SK-N-SH treated with all-trans-retinoic acid at 6 μM for 48 hours (cell line): ENCODE data around the gene CBY1.
A peak's percentile ranks its signal among the peaks of the same experiment; 100 is the strongest.

Experiments used
- ATAC-seq: fragments of 200-7000 bp; cut with Tn5 transposase; 3 replicates; pipeline ENCODE4 v1.9.1; 2020; ENCODE audit warnings: mild to moderate bottlenecking, moderate library complexity
- ARNTL ChIP-seq: fragments of 450-650 bp; formaldehyde crosslinking; IDR thresholded peaks from 2 replicates; pipeline ENCODE4 v1.5.0; 2020; ENCODE audit warnings: low read depth, mild to moderate bottlenecking, moderate library complexity, borderline replicate concordance
- BACH2 ChIP-seq: fragments of 250-450 bp; sonication (Bioruptor Pico); IDR thresholded peaks from 2 replicates; pipeline ENCODE4 v1.9.0; 2021; ENCODE audit warnings: mild to moderate bottlenecking, borderline replicate concordance
- CSDC2 ChIP-seq: fragments of 250-450 bp; sonication (Bioruptor Pico); IDR thresholded peaks from 2 replicates; pipeline ENCODE4 v1.5.0; 2020; ENCODE audit warnings: mild to moderate bottlenecking, moderate library complexity
- CSRNP3 ChIP-seq: fragments of 250-450 bp; sonication (Bioruptor Pico); IDR thresholded peaks from 2 replicates; pipeline ENCODE4 v1.5.1; 2021; ENCODE audit warnings: mild to moderate bottlenecking, moderate library complexity
- ESRRG ChIP-seq: fragments of 250-450 bp; sonication (Bioruptor Pico); IDR thresholded peaks from 2 replicates; pipeline ENCODE4 v1.6.1; 2021; ENCODE audit warnings: mild to moderate bottlenecking
- GLIS3 ChIP-seq: fragments of 250-450 bp; sonication (Bioruptor Pico); IDR thresholded peaks from 2 replicates; pipeline ENCODE4 v1.5.0; 2020; ENCODE audit warnings: mild to moderate bottlenecking, moderate library complexity
- ISL1 ChIP-seq: fragments of 250-450 bp; sonication (Bioruptor Pico); IDR thresholded peaks from 2 replicates; pipeline ENCODE4 v2.1.2; 2022; ENCODE audit warnings: mild to moderate bottlenecking, moderate library complexity
- OSR1 ChIP-seq: fragments of 250-450 bp; sonication (Bioruptor Pico); IDR thresholded peaks from 2 replicates; pipeline ENCODE4 v1.8.0; 2022; ENCODE audit warnings: moderate library complexity, mild to moderate bottlenecking, inconsistent platforms
- PPARA ChIP-seq: fragments of 250-450 bp; sonication (Bioruptor Pico); IDR thresholded peaks from 2 replicates; pipeline ENCODE4 v1.5.0; 2020; ENCODE audit warnings: mild to moderate bottlenecking, borderline replicate concordance
- SNAI2 ChIP-seq: fragments of 250-450 bp; sonication (Bioruptor Pico); IDR thresholded peaks from 2 replicates; pipeline ENCODE4 v1.5.0; 2020; ENCODE audit warnings: mild to moderate bottlenecking, moderate library complexity
- TCF4 ChIP-seq: fragments of 250-450 bp; sonication (Bioruptor Pico); IDR thresholded peaks from 2 replicates; pipeline ENCODE4 v1.8.0; 2021; ENCODE audit warnings: mild to moderate bottlenecking, moderate library complexity, borderline replicate concordance
- TOX ChIP-seq: fragments of 250-450 bp; sonication (Bioruptor Pico); IDR thresholded peaks from 2 replicates; pipeline ENCODE4 v1.8.0; 2021; ENCODE audit warnings: mild to moderate bottlenecking, moderate library complexity, borderline replicate concordance
- TSHZ2 ChIP-seq: fragments of 250-450 bp; sonication (Bioruptor Pico); IDR thresholded peaks from 2 replicates; pipeline ENCODE4 v1.5.0; 2020; ENCODE audit warnings: mild to moderate bottlenecking, moderate library complexity
- ZC3H10 ChIP-seq: fragments of 250-450 bp; sonication (Bioruptor Pico); IDR thresholded peaks from 2 replicates; pipeline ENCODE4 v1.5.1; 2021; ENCODE audit warnings: mild to moderate bottlenecking, moderate library complexity
- ZFP3 ChIP-seq: fragments of 250-450 bp; sonication (Bioruptor Pico); IDR thresholded peaks from 2 replicates; pipeline ENCODE4 v1.5.0; 2020; ENCODE audit warnings: mild to moderate bottlenecking, moderate library complexity
- ZFP30 ChIP-seq: fragments of 450-650 bp; formaldehyde crosslinking; IDR thresholded peaks from 2 replicates; pipeline ENCODE4 v1.5.0; 2022; ENCODE audit warnings: mild to moderate bottlenecking, moderate library complexity
- ZNF565 ChIP-seq: fragments of 450-650 bp; formaldehyde crosslinking; conservative IDR thresholded peaks from 2 replicates; pipeline ENCODE4 v1.5.0; 2020; ENCODE audit warnings: low read depth, mild to moderate bottlenecking, moderate library complexity
- ZNF8 ChIP-seq: fragments of 450-650 bp; formaldehyde crosslinking; IDR thresholded peaks from 2 replicates; pipeline ENCODE4 v1.5.0; 2020; ENCODE audit warnings: mild to moderate bottlenecking, moderate library complexity
- TF ChIP-seq, protein P1 (sequence below): fragments of 250-450 bp; sonication (Bioruptor Pico); IDR thresholded peaks from 2 replicates; pipeline ENCODE4 v1.5.1; 2020; ENCODE audit warnings: low read depth, mild to moderate bottlenecking, moderate library complexity
- TF ChIP-seq, protein P2 (sequence below): fragments of 250-450 bp; sonication (Bioruptor Pico); IDR thresholded peaks from 2 replicates; pipeline ENCODE4 v1.8.0; 2020; ENCODE audit warnings: mild to moderate bottlenecking, moderate library complexity, borderline replicate concordance

The CBY1 gene

GRCh38 chr22:38657045-38657909, 839 bp downstream of the CBY1 start:
- TF ChIP-seq, protein P1, sequence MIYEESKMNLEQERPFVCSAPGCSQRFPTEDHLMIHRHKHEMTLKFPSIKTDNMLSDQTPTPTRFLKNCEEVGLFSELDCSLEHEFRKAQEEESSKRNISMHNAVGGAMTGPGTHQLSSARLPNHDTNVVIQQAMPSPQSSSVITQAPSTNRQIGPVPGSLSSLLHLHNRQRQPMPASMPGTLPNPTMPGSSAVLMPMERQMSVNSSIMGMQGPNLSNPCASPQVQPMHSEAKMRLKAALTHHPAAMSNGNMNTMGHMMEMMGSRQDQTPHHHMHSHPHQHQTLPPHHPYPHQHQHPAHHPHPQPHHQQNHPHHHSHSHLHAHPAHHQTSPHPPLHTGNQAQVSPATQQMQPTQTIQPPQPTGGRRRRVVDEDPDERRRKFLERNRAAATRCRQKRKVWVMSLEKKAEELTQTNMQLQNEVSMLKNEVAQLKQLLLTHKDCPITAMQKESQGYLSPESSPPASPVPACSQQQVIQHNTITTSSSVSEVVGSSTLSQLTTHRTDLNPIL = no peak
- TF ChIP-seq ZNF8 (CRISPR knock-in tag) = no peak
- no peak for TF ChIP-seq ESRRG (CRISPR knock-in tag)
- no peak for TF ChIP-seq TCF4 (CRISPR knock-in tag)
- no peak for TF ChIP-seq ZNF565
- TF ChIP-seq, protein P2, sequence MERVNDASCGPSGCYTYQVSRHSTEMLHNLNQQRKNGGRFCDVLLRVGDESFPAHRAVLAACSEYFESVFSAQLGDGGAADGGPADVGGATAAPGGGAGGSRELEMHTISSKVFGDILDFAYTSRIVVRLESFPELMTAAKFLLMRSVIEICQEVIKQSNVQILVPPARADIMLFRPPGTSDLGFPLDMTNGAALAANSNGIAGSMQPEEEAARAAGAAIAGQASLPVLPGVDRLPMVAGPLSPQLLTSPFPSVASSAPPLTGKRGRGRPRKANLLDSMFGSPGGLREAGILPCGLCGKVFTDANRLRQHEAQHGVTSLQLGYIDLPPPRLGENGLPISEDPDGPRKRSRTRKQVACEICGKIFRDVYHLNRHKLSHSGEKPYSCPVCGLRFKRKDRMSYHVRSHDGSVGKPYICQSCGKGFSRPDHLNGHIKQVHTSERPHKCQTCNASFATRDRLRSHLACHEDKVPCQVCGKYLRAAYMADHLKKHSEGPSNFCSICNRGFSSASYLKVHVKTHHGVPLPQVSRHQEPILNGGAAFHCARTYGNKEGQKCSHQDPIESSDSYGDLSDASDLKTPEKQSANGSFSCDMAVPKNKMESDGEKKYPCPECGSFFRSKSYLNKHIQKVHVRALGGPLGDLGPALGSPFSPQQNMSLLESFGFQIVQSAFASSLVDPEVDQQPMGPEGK (CRISPR knock-in tag) = no peak
- TF ChIP-seq CSDC2 (CRISPR knock-in tag) = no peak
- no peak for TF ChIP-seq SNAI2 (CRISPR knock-in tag)
- no peak for TF ChIP-seq GLIS3
- no peak for TF ChIP-seq OSR1 (CRISPR knock-in tag)
- no peak for TF ChIP-seq ZFP30 (CRISPR knock-in tag)
- no peak for TF ChIP-seq PPARA (CRISPR knock-in tag)
- TF ChIP-seq ZC3H10 (CRISPR knock-in tag) = no peak
- TF ChIP-seq ARNTL (CRISPR knock-in tag) = no peak
- TF ChIP-seq ZFP3 (CRISPR knock-in tag) = no peak
- TF ChIP-seq BACH2 (CRISPR knock-in tag) = no peak
- TF ChIP-seq TOX (CRISPR knock-in tag) = no peak
- TF ChIP-seq CSRNP3 (CRISPR knock-in tag) = no peak
- TF ChIP-seq ISL1 (CRISPR knock-in tag) = no peak
- ATAC-seq = peak; percentile 52

DNA sequence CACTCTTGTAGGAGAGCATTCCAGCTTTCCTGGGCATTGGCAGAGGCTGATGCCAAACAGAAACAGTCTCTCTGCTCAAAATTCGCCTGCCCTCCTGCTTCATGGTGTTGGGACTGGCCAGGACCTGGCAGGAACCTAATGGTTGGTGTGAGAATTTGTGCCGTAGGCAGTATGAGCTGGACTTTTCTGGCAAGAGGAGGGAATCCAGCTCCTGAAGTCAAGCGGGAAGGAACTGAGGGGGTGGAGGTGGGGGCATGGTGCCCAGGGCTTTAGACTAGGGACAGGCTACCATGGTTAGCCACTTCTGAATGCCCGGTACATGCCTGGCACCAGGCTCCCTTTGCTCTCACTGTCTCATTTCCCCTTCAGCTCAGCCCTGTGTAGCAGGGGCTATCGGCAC, 18.4 kb downstream of the CBY1 start:
- TF ChIP-seq ARNTL (CRISPR knock-in tag) (no peak), TCF4 (CRISPR knock-in tag) (no peak), ESRRG (CRISPR knock-in tag) (no peak), ZNF8 (CRISPR knock-in tag) (no peak), OSR1 (CRISPR knock-in tag) (no peak), TSHZ2 (CRISPR knock-in tag) (no peak)
- ATAC-seq = no peak

GRCh38 chr22:38675833-38676232, 19.4 kb downstream of the CBY1 start:
- TF ChIP-seq ARNTL (CRISPR knock-in tag) = no peak
- TF ChIP-seq ZFP3 (CRISPR knock-in tag) = no peak
- TF ChIP-seq, protein P1 = no peak
- ATAC-seq = no peak
